ENCODE results near the gene NFE2L1.

DNA sequence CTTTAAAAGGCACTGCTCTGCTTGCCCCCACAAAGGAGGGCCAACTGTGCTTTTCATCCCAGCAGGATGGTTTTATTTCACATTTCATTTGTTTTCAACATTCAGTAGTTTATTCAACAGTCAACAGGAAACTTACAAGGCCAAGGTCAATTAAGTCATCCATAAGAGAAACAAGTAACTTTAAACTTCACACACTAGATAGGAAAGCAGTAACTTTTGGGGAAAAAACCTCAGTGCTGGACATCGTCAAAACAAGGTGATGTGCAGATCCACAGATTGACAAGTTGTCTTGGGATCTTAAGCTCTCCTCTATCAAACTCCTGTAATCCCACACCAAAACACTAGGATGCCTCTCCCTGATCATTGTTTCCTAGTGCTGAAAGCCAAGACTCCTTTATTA lies 18.5 kb downstream of the NFE2L1 start:
- TF ChIP-seq, protein P1, sequence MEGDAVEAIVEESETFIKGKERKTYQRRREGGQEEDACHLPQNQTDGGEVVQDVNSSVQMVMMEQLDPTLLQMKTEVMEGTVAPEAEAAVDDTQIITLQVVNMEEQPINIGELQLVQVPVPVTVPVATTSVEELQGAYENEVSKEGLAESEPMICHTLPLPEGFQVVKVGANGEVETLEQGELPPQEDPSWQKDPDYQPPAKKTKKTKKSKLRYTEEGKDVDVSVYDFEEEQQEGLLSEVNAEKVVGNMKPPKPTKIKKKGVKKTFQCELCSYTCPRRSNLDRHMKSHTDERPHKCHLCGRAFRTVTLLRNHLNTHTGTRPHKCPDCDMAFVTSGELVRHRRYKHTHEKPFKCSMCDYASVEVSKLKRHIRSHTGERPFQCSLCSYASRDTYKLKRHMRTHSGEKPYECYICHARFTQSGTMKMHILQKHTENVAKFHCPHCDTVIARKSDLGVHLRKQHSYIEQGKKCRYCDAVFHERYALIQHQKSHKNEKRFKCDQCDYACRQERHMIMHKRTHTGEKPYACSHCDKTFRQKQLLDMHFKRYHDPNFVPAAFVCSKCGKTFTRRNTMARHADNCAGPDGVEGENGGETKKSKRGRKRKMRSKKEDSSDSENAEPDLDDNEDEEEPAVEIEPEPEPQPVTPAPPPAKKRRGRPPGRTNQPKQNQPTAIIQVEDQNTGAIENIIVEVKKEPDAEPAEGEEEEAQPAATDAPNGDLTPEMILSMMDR (IDR thresholded peaks at IDR 0.05): peak in 2 of 6 experiments; percentile 14 to 19
- TF ChIP-seq POLR2A (IDR thresholded peaks at IDR 0.05): no peak
